ENCODE data around the gene KRTAP4-6.

KRTAP4-6 gene

DNA sequence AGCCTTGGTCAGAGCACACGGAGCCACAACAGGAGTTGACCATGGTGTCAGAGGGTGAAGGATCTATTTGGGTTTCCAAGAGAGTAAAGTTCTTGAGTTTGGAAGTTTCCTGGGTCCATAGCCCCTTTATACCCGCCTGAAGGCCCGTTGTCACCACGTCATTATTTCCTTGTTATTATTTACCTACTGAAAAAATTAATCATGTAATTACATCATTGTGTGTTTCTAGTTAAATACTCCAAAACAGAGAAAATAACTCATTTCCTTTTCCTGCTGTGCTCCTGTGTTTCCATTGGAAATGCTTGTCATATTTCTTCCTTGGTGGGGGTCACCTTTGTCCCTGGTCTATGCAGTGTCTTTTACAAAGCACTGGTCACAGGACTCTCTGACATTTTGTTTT lies 42.3 kb downstream of the KRTAP4-6 start, which contains the start of gene KRTAP4-8:
Gene KRTAP4-8, minus strand, starts transcription at position 101 of the 400 bp plus-strand sequence. Its CDS starts 58 bp downstream, at position 43.
- Histone ChIP-seq H3K9ac (ENCODE audit: low read length) (no peak within 1 kb of the TSS), H3K36me3 (ENCODE audit: control insufficient read depth, insufficient read depth, low read length) (no peaks in the 10 kb centered on the region), H3K27me3 (ENCODE audit: control insufficient read depth, insufficient read depth, low read length) (no peaks in the 10 kb centered on the region), H3K4me3 (ENCODE audit: low read length) (no peak within 1 kb of the TSS), H3K4me1 (ENCODE audit: control insufficient read depth, insufficient read depth, low read length) (no peaks in the 10 kb centered on the region), H3K9me3 (ENCODE audit: control insufficient read depth, low read length) (no peaks in the 10 kb centered on the region)

- no peaks in the 10 kb centered on the region for H3K9me3 ChIP-seq (ENCODE audit: control insufficient read depth, low read length)
- H3K9ac ChIP-seq (ENCODE audit: low read length): no peak overlapping the region
- no peaks in the 10 kb centered on the region for H3K36me3 ChIP-seq (ENCODE audit: control insufficient read depth, insufficient read depth, low read length)
- no peaks in the 10 kb centered on the region for H3K27me3 ChIP-seq (ENCODE audit: control insufficient read depth, insufficient read depth, low read length)
- H3K4me1 ChIP-seq (ENCODE audit: control insufficient read depth, insufficient read depth, low read length): no peaks in the 10 kb centered on the region
- no peak overlapping the region for H3K4me3 ChIP-seq (ENCODE audit: low read length)
Observed at GRCh38 chr17:41096055-41096454, 44.3 kb downstream of the KRTAP4-6 start.
